Fibroblast of peridontal ligament (primary cell): ENCODE data around the gene ACTA2.
A peak's percentile ranks its signal among the peaks of the same experiment; 100 is the strongest.

Experiments used
- DNase-seq: peaks from one replicate; pipeline ENCODE4 v3.0.0-alpha.2; 2010; ENCODE audit errors: extremely low read depth

The ACTA2 gene

DNA sequence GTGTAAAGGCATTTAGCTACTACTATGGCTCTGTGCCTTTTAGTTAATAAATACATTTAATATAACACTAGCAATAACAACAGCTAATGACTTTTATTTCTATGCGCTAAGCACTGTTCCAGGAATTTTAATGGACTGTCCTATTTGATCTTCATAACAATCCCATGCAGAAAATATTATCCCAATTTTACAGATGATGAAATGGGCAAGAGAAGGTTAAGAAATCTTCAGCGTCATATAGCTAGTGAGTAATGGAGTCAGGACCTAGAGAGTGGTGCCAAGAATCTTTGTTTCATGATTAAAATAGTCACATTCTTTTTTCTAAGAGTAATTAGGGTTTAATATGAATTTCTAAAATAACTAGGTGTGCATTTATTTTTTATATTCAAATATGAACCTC is 32.4 kb downstream of the ACTA2 start:
- peak; percentile 67 for DNase-seq

DNA sequence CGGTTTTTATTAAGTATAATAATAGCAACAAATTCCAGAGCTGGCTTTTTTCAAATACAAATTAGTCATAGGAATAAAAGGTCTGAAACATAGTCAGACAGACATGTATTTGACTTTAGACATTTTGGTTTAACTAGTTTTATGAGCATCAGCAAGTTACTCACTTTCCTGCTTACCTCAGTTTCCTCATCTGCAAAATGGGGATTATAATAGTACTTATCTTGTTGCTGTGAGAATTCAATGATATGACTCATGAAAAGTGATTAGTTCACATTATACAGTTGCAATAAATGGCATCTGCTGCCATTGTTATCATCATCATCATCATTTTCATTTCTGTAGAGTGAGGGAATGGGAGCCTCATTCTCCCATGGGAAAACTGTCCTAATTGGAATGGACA is 33.5 kb downstream of the ACTA2 start:
- DNase-seq, result no peak

DNA sequence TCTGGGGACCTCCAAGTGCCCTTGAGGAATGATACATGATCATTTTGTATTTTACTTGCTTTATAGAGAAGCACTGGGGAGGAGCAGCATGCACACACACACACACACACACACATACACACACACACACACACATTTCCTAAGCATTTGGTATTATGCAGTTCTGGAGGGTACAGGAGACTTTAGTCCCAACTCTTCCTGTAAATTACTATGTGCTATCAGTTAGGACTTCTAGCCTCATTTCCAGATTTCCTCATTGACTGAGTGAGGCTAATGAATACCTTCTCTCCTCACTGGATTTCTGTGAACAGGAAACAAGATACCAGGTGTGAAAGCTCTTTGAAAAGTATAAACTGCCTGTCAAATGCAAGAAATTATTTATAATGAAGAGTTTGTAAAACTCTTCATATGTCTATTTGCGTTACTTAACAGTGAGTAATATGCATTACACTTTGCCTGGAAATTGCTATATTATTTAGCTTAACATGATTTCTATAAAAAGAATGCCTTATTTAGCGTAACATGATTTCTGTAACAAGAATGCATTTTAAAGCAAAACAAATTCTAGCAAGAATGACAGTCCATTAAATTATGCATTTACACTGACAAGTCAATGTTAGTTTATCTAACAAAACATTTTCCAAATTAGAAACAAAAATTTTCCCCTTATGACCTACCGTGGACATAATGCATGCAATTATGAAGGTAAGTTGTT is 34.2 kb downstream of the ACTA2 start:
- DNase-seq, result no peak

- DNase-seq, result no peak
Measured at GRCh38 chr10:88916986-88917385, 35.6 kb downstream of the ACTA2 start.

- DNase-seq, result no peak
Measured at GRCh38 chr10:88916231-88916630, 36.3 kb downstream of the ACTA2 start.

- no peak for DNase-seq
Measured at GRCh38 chr10:88915781-88916180, 36.8 kb downstream of the ACTA2 start.

- no peak for DNase-seq
Measured at GRCh38 chr10:88913788-88914187, 38.8 kb downstream of the ACTA2 start.

DNA sequence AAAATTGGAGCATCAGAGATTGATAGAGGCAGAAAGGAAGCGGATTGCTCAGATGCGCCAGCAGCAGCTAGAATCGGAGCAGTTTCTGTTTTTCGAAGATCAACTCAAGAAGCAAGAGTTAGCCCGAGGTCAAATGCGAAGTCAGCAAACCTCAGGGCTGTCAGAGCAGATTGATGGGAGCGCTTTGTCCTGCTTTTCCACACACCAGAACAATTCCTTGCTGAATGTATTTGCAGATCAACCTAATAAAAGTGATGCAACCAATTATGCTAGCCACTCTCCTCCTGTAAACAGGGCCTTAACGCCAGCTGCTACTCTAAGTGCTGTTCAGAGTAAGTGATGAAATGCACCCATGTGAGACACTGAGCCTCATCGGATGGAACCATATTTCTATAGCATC is 39.4 kb downstream of the ACTA2 start:
- DNase-seq, result no peak

DNA sequence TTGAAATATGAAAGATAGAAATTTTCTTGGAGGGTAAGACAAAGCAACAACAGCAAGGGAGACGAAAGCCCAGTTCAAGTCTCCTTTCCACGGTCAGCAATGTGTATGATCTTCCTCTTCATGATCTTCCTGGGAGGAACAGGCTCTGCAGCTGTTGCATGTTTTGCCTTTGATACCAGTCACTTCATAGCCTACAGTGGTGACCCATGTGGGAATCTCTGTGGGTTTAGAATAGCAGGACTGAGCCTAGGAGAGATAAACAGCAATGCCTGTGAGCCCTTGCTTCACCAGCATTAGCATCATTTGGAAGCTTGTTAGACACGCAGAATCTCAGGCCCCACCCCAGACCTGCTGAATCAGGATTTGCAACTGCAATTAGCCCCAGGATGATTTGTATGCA is 40.7 kb downstream of the ACTA2 start:
- no peak for DNase-seq

DNA sequence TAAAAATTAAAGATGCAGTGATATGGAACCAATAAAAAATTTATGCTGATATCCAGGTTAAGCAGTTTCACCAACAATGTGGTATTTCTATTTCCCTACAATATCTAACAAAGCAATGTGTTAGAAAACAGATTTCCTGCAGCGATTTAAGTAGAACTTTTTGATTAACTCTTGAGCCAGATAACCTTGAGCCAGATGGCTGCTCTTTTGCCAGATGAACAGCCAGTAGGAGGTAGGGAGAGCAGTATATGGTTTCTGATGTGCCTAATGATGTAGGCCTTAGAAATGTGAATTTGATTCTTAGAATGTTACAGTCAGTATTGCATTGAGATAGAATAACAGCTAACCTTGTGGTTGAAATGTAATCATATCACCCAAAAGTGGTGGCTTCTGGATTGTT is 41.5 kb downstream of the ACTA2 start:
- DNase-seq, result no peak

DNA sequence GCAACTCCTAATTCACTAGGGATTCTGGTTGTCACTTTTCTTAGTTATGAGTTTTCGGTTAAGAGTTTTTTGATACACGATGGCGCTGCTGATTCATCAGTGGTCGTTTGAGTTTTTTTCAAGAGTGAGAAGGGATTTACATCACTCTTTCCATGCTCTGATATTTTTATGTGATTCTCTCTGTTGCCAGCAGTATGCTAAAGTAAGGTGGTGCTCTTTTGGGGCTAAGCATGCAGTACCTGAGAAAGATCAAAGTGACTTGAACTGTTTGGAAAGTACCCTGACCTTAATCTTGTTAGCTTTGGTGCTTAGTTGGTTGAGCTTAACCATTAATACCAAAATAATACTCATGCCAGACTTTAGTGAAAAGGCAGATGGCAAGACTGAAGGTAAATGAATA is 44.4 kb downstream of the ACTA2 start:
- DNase-seq, result no peak

GRCh38 chr10:88906921-88907320 is 45.7 kb downstream of the ACTA2 start:
- DNase-seq, result no peak

DNA sequence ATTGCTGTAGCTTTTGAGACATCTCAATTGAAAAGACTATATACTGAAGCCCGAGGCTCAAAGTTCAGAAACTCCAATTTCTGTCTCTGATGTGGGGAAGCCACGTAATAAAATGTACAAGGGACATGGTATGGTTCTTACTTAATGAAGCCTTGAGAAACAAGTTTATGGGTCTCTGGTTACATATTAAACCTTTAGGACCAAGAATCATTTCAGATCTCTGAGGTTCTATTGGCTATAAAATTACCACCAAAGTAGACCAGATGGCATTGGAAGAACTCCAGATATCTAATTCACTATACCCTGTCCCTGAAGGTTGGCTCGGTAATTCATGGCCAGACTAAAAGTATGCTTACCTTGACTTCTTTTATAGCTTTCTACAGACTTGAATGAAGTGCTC is 48.9 kb downstream of the ACTA2 start:
- DNase-seq, result no peak

GRCh38 chr10:88901984-88902789 is 50.4 kb downstream of the ACTA2 start:
- no peak for DNase-seq

DNA sequence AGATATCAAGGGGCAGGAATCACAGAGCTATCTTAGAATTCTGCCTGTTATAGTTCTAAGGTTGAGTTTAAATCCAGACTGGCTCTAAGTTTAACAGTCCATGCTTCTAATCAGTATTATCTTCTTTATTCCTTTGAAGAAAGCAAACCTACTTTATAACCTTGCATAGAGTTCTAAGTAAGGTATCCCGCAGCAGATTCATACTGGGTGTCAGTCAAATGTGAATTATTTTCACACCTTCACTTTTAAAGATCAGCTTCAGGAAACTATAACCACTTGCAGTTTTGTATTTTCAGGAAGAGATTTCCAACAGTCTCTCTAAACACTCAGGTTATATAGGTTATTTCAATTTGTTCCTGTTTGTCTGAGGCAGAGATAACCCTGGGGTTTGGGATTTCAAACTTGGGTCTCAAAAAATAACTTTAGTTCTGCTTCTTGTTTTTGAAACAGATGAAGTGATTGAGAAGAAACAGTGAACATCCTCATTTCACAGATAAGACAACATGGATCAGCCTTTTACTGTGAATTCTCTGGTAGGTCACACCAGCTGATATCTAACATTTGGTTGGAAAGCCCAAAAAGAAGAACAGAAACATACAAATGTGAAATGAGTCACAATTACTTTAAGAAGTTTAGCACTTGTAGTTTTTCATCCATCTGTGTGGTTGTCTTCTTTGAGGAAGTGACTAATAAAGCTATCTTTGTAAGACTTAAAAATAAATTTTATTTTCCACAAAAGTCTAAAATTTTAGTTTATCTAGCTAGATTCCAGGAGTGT is 51.2 kb downstream of the ACTA2 start:
- DNase-seq, result no peak

DNA sequence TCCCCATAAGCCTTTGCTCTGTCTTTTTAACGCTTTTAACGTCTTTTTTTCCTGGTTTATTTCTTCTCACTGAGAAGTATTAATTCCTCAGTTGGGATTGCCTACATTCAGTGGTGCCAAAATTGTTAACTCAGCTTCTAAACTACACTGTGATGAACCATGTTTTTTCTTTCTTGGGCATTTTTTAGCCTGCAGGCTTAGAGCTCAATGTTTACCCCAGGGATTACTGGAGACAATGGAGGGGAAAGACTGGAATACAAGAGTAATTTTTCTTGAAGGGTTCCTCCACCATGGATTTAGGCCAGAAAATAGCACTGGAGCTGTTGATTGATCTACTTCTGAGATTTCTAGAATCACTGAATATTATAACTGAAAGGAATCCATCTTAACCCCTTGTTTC is 52.7 kb downstream of the ACTA2 start:
- no peak for DNase-seq

DNA sequence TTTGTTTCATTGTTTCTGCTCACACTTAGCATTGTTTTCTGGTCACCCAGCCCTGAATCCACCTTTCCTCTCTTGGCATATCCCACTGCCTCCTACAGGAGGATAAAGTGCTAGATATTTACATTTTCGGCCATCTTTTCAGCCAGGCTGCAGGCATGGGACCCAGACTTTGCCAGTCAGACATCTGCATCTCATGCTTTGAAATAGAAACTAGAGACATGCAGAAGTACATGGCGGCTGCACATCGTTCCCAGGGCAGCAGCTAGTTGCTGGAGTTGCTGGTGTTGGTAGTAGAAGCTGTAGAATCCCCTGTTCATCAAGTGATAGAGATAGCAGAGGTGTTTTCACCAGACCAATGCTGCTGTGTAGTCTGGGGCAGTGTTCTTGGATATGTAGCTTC is 53.8 kb downstream of the ACTA2 start:
- no peak for DNase-seq

DNA sequence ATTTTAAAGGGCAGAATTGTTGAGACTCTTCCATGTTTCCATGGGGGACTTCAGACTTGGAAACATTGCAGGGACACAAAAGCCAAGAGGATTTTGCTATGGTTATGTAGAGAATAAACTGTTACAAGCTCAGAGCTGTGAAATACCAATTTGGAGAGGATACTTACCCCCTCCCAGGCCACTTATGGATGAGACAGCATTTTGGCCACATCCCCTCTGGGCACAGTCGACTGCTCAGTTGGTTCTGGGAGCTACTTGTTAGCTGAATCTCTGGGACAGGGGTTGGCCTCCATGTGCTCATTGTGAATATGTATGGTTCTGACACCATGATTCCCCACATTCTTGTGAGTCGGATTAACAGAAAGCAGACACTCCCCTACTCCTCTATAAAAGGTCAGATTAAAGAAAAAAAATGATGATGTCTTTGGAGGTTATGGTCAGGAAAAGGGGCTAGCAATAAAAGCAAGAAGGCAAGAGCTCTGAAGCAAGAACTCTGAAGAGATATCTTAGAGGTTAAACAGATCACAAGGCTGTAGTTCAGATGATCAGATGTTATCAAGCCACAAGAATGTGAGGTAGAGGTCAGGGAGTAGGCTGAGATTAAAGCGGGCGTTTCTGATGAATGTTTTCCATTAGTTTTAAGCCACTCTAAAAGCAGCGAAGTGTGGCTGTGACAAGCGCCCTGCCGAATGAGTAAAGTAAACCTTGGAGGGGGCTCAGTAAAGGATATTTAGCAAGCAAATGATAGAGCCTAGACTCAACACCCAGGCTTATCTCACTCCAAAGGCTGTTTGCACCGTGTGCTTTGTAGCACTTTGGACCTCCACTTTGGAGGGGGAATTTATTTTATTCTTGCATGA is 55.3 kb downstream of the ACTA2 start:
- DNase-seq, result no peak

DNA sequence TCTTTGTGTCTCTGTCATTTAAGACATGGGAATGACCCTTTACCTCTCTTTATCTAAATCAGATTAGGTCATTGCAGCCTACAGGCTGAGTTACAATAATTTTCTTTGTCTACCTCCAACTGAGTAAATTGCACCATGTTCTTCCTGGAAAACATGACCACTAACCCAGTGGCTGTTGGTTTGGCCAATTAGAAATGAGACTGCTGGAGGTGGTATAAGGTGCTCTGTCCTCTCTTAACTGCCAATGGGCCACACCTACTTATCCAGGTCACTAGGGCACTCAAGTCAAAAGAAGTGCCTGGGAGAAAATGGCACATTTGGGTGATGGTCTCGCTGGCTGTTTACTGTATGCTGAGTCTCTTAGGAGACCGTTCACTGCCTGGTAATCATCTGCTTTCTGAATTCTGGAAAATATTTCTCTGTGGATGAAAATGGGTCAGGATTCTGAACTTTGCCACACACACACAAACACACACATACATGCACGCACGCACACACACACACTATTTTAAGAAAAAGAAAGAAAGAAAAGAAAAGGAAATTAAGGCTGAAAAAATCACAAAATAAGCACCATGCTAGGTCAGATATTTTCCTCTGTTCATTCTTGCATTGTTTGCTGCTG is 56.1 kb downstream of the ACTA2 start:
- DNase-seq, result peak; percentile 41

GRCh38 chr10:88895250-88895649 is 57.3 kb downstream of the ACTA2 start:
- no peak for DNase-seq

DNA sequence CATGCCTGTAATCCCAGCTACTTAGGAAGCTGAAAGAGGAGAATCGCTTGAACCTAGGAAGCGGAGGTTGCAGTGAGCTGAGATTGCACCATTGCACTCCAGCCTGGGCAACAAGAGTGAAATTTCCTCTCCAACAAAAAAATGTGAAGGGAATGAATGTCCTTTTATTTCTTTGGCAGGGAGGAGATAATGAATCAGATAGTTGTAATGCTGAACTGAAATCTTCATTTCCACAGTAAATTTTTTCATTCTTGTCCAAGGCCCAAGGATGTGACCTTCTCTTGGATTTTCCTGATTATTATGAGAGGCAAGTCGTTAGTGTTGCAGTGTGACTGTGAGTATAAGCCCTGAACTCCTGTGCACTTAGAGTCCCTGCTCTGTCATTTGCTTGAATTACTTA is 59.0 kb downstream of the ACTA2 start:
- DNase-seq, result peak; percentile 67
